CD4-positive, CD25-positive, alpha-beta regulatory T cell (primary cell): ENCODE data around the gene SORCS2. TPM values are rescaled to one million over a fixed set of nuclear protein-coding genes. Genes with fewer than 3 reads are reported as not detected.

Experiments
- ATAC-seq, 2 donors: fragments of 150-1000 bp; cut with Tn5 transposase; one replicate each; pipeline ENCODE4 v1.10.0; 2021; ENCODE audit warnings: low read depth in 2 of 2, moderate number of reproducible peaks in 2 of 2, moderate library complexity in 1 of 2
- DNase-seq, 3 donors: peaks; one replicate each; pipeline versions ENCODE4 v3.0.0 to v3.0.0-alpha.2; 2012 to 2022; ENCODE audit warnings: mixed read lengths in 1 of 3
- H3K27ac ChIP-seq: one replicate; pipeline ENCODE4 v1.7.0; 2013; ENCODE audit warnings: mild to moderate bottlenecking, low read length; ENCODE audit not compliant: insufficient read depth, poor library complexity, severe bottlenecking
- H3K27me3 ChIP-seq: one replicate; pipeline ENCODE4 v1.7.0; 2013; ENCODE audit warnings: low read length; ENCODE audit not compliant: control insufficient read depth, insufficient read depth
- H3K36me3 ChIP-seq: one replicate; pipeline ENCODE4 v1.7.0; 2013; ENCODE audit warnings: mild to moderate bottlenecking, low read length, moderate library complexity; ENCODE audit not compliant: control insufficient read depth, insufficient read depth
- H3K4me1 ChIP-seq: 2 replicates; pipeline ENCODE4 v1.7.0; 2013; ENCODE audit warnings: mild to moderate bottlenecking, low read length; ENCODE audit not compliant: insufficient read depth, control insufficient read depth, poor library complexity, severe bottlenecking
- H3K4me3 ChIP-seq: one replicate; pipeline ENCODE4 v1.7.0; 2013; ENCODE audit warnings: low read depth, mild to moderate bottlenecking, low read length, moderate library complexity
- H3K9me3 ChIP-seq, 2 experiments: 1 replicate in 1 of 2; 2 replicates in 1 of 2; pipeline ENCODE4 v1.7.0; 2013; ENCODE audit warnings: low read length in 2 of 2, mild to moderate bottlenecking in 1 of 2, moderate library complexity in 1 of 2; ENCODE audit not compliant: control insufficient read depth in 2 of 2
- H3K27ac Mint-ChIP-seq, 3 donors: one replicate each; pipeline ENCODE4 v1.8.0; 2020 to 2022; ENCODE audit warnings: mild to moderate bottlenecking in 3 of 3, mixed read lengths in 3 of 3, moderate library complexity in 2 of 3
- H3K27me3 Mint-ChIP-seq: one replicate; pipeline ENCODE4 v1.8.0; 2022; ENCODE audit warnings: mild to moderate bottlenecking, mixed read lengths
- H3K36me3 Mint-ChIP-seq: one replicate; pipeline ENCODE4 v1.8.0; 2020; ENCODE audit warnings: mixed read lengths
- H3K4me1 Mint-ChIP-seq, 4 donors: one replicate each; pipeline ENCODE4 v1.8.0; 2020 to 2022; ENCODE audit warnings: mixed read lengths in 4 of 4, mild to moderate bottlenecking in 1 of 4
- H3K4me3 Mint-ChIP-seq, 4 donors: one replicate each; pipeline ENCODE4 v1.8.0; 2020 to 2022; ENCODE audit warnings: mild to moderate bottlenecking in 4 of 4, mixed read lengths in 4 of 4, moderate library complexity in 3 of 4
- H3K9me3 Mint-ChIP-seq, 7 donors: one replicate each; pipeline ENCODE4 v1.8.0; 2020 to 2022; ENCODE audit warnings: mixed read lengths in 7 of 7, mild to moderate bottlenecking in 3 of 7, moderate library complexity in 2 of 7
- polyA plus RNA-seq, 4 donors: library from polyadenylated mRNA; unstranded; fragments of 300-500 nt; fragmentation: Illumina TruSeq; gene quantifications; one replicate each; pipeline ENCODE4 v1.2.3, GENCODE V29; 2021
- total RNA-seq: library from RNA; stranded (reverse); gene quantifications from one replicate; pipeline ENCODE4 v1.2.3, GENCODE V29; 2022

Gene SORCS2
- total and polyA plus RNA-seq, 5 donors from 2014 or later: not detected

- Mint-ChIP-seq H3K36me3 (peaks cover 4% of the 10 kb centered on the region), H3K27me3 (no peaks in the 10 kb centered on the region), H3K27ac (no peak overlapping the region), H3K4me3 (no peak overlapping the region), H3K4me1 (no peaks in the 10 kb centered on the region), H3K9me3 (peaks cover 0 to 11% (median 3%) of the 10 kb centered on the region in 7 donors)
- DNase-seq (no peak), ATAC-seq (no peak)
- Histone ChIP-seq H3K4me3 (no peak overlapping the region), H3K27me3 (no peaks in the 10 kb centered on the region), H3K9me3 (no peaks in the 10 kb centered on the region), H3K4me1 (no peaks in the 10 kb centered on the region), H3K36me3 (no peaks in the 10 kb centered on the region), H3K27ac (no peak overlapping the region)
Observed at GRCh38 chr4:7561557-7561956, 369.2 kb downstream of the SORCS2 start.

GRCh38 chr4:7564242-7564641 is 371.9 kb downstream of the SORCS2 start:
- Histone ChIP-seq H3K27me3 (no peaks in the 10 kb centered on the region), H3K4me3 (no peak overlapping the region), H3K27ac (no peak overlapping the region), H3K9me3 (no peaks in the 10 kb centered on the region), H3K4me1 (no peaks in the 10 kb centered on the region), H3K36me3 (no peaks in the 10 kb centered on the region)
- Mint-ChIP-seq H3K36me3 (no peaks in the 10 kb centered on the region), H3K27me3 (no peaks in the 10 kb centered on the region), H3K9me3 (no peaks in the 10 kb centered on the region), H3K4me1 (no peaks in the 10 kb centered on the region), H3K4me3 (no peak overlapping the region), H3K27ac (no peak overlapping the region)
- ATAC-seq (no peak), DNase-seq (no peak)

DNA sequence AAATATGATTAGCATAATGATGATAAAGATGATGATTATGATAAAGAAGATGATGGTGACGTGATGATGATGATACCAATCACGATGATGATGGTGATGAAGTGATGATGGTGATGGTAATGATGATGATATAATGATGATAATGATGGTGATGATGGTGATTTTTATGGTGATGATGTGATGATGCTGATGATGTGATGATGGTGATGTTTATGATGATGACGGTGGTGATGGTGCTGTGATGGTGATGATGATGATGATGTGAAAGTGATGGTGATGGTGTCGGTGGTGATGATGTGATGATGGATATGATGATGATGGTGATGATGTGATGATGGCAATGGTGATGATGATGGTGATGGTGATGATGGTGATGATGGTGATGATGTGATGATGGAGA is 373.1 kb downstream of the SORCS2 start:
- no peaks in the 10 kb centered on the region for H3K4me1 ChIP-seq
- Mint-ChIP-seq H3K27ac (no peak overlapping the region), H3K4me1 (no peaks in the 10 kb centered on the region), H3K9me3 (no peaks in the 10 kb centered on the region), H3K4me3 (no peak overlapping the region), H3K36me3 (no peaks in the 10 kb centered on the region), H3K27me3 (no peaks in the 10 kb centered on the region)
- no peak overlapping the region for H3K27ac ChIP-seq
- DNase-seq (no peak), ATAC-seq (no peak)
- H3K9me3 ChIP-seq: no peaks in the 10 kb centered on the region
- no peaks in the 10 kb centered on the region for H3K27me3 ChIP-seq
- H3K4me3 ChIP-seq: no peak overlapping the region
- no peaks in the 10 kb centered on the region for H3K36me3 ChIP-seq

DNA sequence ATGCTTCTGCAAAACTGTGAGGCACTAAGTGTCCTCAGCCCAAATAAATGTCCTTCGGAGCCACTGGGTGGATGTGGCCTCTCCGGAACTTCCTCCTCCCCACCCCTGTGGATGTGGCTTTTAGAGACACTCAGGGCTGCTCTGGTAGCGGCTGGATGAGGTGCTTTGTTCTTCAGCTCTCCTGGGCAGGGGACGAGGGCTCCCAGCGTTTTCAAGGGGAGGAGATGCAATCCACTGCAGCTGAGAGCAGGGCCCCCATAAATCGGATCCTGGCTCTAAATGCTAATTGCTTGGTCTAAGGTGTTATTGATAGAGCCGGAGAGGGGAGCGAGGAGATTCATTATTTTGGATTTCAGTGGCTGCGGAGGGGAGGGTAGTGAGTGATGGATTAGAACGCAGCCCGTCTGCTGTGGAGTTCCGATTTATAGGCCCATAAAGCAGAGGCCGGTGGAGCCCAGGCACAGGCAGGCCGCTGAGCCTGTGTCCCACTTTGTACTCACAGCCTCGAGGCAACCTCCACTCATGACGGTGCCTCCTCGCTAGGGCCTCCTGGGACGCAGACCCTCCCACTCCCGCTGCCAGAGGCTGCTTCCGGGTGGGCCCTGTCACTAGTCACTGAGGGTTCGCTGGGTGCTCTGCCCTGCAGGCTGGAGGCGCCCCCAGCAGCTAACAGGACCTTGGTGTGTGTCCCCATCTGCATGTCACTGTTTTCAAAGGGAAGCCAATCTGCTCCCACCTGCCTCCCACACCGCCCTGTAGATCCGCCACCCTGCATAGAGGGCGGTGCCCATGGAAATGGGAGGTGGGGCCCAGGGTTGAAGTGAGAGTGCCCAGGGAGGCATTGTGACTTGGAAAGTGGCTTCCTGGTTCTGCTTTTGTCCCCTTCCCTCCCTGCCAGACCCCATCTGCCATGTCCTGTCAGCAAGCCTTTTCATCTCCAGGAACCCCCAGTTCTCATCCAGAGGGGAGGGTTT is 377.8 kb downstream of the SORCS2 start:
- Histone ChIP-seq H3K4me3 (no peak overlapping the region), H3K27me3 (no peaks in the 10 kb centered on the region), H3K36me3 (no peaks in the 10 kb centered on the region), H3K9me3 (no peaks in the 10 kb centered on the region), H3K4me1 (no peaks in the 10 kb centered on the region), H3K27ac (no peak overlapping the region)
- ATAC-seq: no peak
- peaks cover 0 to 6% (median 1%) of the 10 kb centered on the region in 7 donors for H3K9me3 Mint-ChIP-seq
- no peak overlapping the region for H3K27ac Mint-ChIP-seq
- no peaks in the 10 kb centered on the region for H3K36me3 Mint-ChIP-seq
- no peak for DNase-seq
- no peak overlapping the region for H3K4me3 Mint-ChIP-seq
- peaks cover 4% of the 10 kb centered on the region for H3K27me3 Mint-ChIP-seq
- H3K4me1 Mint-ChIP-seq: no peaks in the 10 kb centered on the region

DNA sequence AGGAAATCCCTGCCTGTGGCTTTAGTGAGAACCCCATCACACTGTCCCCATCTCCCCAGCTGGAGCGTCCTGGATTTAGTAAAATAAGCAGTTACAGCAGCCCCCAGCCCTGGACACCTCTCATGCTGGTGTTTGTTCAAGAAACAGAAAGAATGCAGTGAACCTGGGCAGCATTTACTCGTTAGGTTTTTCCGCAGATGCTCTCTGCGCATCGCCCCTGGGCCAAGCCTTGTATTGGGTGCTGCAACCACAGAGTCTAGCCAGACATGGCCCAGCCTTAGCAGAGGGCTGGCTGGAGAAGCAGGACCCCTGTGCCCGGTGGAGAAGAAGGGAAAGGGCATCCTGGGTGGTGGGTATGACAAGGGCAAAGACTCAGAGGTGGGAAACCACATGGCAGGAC is 378.7 kb downstream of the SORCS2 start:
- peaks cover 0 to 4% of the 10 kb centered on the region in 2 experiments for H3K9me3 ChIP-seq
- no peaks in the 10 kb centered on the region for H3K4me1 ChIP-seq
- no peaks in the 10 kb centered on the region for H3K4me1 Mint-ChIP-seq
- H3K9me3 Mint-ChIP-seq: peaks cover 0 to 8% (median 5%) of the 10 kb centered on the region in 7 donors
- no peaks in the 10 kb centered on the region for H3K27me3 ChIP-seq
- H3K4me3 Mint-ChIP-seq: no peak overlapping the region
- H3K27ac Mint-ChIP-seq: no peak overlapping the region
- H3K36me3 ChIP-seq: no peaks in the 10 kb centered on the region
- no peak overlapping the region for H3K4me3 ChIP-seq
- no peak overlapping the region for H3K27ac ChIP-seq
- H3K27me3 Mint-ChIP-seq: peaks cover 4% of the 10 kb centered on the region
- no peaks in the 10 kb centered on the region for H3K36me3 Mint-ChIP-seq
- DNase-seq: no peak
- no peak for ATAC-seq

- no peaks in the 10 kb centered on the region for H3K4me1 Mint-ChIP-seq
- H3K27me3 ChIP-seq: no peaks in the 10 kb centered on the region
- no peaks in the 10 kb centered on the region for H3K36me3 ChIP-seq
- H3K27me3 Mint-ChIP-seq: peaks cover 4% of the 10 kb centered on the region
- H3K27ac ChIP-seq: no peak overlapping the region
- H3K36me3 Mint-ChIP-seq: no peaks in the 10 kb centered on the region
- H3K4me3 Mint-ChIP-seq: no peak overlapping the region
- peak overlapping the region in 1 of 3 donors; percentile 82 for H3K27ac Mint-ChIP-seq
- H3K4me1 ChIP-seq: no peaks in the 10 kb centered on the region
- peaks cover 2 to 11% of the 10 kb centered on the region in 2 experiments for H3K9me3 ChIP-seq
- peaks cover 5 to 15% (median 8%) of the 10 kb centered on the region in 7 donors for H3K9me3 Mint-ChIP-seq
- no peak overlapping the region for H3K4me3 ChIP-seq
- ATAC-seq (no peak), DNase-seq (no peak)
Observed at GRCh38 chr4:7571701-7572100, 379.4 kb downstream of the SORCS2 start.

- Mint-ChIP-seq H3K9me3 (peaks cover 5 to 25% (median 8%) of the 10 kb centered on the region in 7 donors), H3K27me3 (peaks cover 4% of the 10 kb centered on the region), H3K4me1 (no peaks in the 10 kb centered on the region), H3K36me3 (no peaks in the 10 kb centered on the region), H3K27ac (peak overlapping the region in 1 of 3 donors; percentile 32), H3K4me3 (no peak overlapping the region)
- no peaks in the 10 kb centered on the region for H3K4me1 ChIP-seq
- H3K27me3 ChIP-seq: no peaks in the 10 kb centered on the region
- H3K27ac ChIP-seq: no peak overlapping the region
- DNase-seq (no peak), ATAC-seq (no peak)
- no peak overlapping the region for H3K4me3 ChIP-seq
- H3K36me3 ChIP-seq: no peaks in the 10 kb centered on the region
- H3K9me3 ChIP-seq: peaks cover 13 to 23% of the 10 kb centered on the region in 2 experiments
Observed at GRCh38 chr4:7572894-7573293, 380.6 kb downstream of the SORCS2 start.
